ENCODE data around the gene ATP8B1.
A peak's percentile ranks its signal among the peaks of the same experiment; 100 is the strongest.

ATP8B1 gene

GRCh38 chr18:57791911-57792310 lies 11.2 kb downstream of the ATP8B1 start:
- DNase-seq = no peak

GRCh38 chr18:57791192-57791591 lies 11.9 kb downstream of the ATP8B1 start:
- DNase-seq = no peak

- DNase-seq = no peak
These were observed 12.8 kb downstream of the ATP8B1 start for GRCh38 chr18:57790316-57790715.

- DNase-seq = no peak
These were observed 13.4 kb downstream of the ATP8B1 start for GRCh38 chr18:57789759-57790158.

- DNase-seq = no peak
These were observed 14.0 kb downstream of the ATP8B1 start for GRCh38 chr18:57789090-57789489.

- no peak for DNase-seq
These were observed 15.9 kb downstream of the ATP8B1 start for GRCh38 chr18:57787068-57787685.

- no peak for DNase-seq
These were observed 17.2 kb downstream of the ATP8B1 start for GRCh38 chr18:57785751-57786437.

- no peak for DNase-seq
These were observed 18.4 kb downstream of the ATP8B1 start for GRCh38 chr18:57784801-57785114.

- DNase-seq = no peak
These were observed 18.9 kb downstream of the ATP8B1 start for GRCh38 chr18:57784034-57784800.

GRCh38 chr18:57782049-57782448 lies 21.1 kb downstream of the ATP8B1 start:
- DNase-seq = no peak

- DNase-seq = peak; percentile 40
These were observed 22.3 kb downstream of the ATP8B1 start for GRCh38 chr18:57780706-57781347.

GRCh38 chr18:57780318-57780705 lies 22.8 kb downstream of the ATP8B1 start:
- peak; percentile 40 for DNase-seq

GRCh38 chr18:57776767-57777166 lies 26.3 kb downstream of the ATP8B1 start:
- peak; percentile 24 for DNase-seq

GRCh38 chr18:57776354-57776753 lies 26.8 kb downstream of the ATP8B1 start:
- DNase-seq = no peak

GRCh38 chr18:57775937-57776336 lies 27.2 kb downstream of the ATP8B1 start:
- no peak for DNase-seq

- no peak for DNase-seq
These were observed 30.7 kb downstream of the ATP8B1 start for GRCh38 chr18:57772387-57772799.

GRCh38 chr18:57771626-57772025 lies 31.5 kb downstream of the ATP8B1 start:
- no peak for DNase-seq

GRCh38 chr18:57771193-57771592 lies 31.9 kb downstream of the ATP8B1 start:
- DNase-seq = peak; percentile 32

- DNase-seq = no peak
These were observed 34.4 kb downstream of the ATP8B1 start for GRCh38 chr18:57768537-57769326.

GRCh38 chr18:57767259-57768050 lies 35.7 kb downstream of the ATP8B1 start:
- DNase-seq = no peak

GRCh38 chr18:57764995-57765394 lies 38.1 kb downstream of the ATP8B1 start:
- DNase-seq = no peak

- no peak for DNase-seq
These were observed 39.0 kb downstream of the ATP8B1 start for GRCh38 chr18:57764087-57764486.

Measured in GF-D8 (cell line).